CMK (cell line): ENCODE measurements around the gene NRK.
"Not testable (repeated sequence)": the region's sequence is repeated elsewhere in the genome, so short reads cannot be mapped to it uniquely, and the experiment has no call there.

Source experiments
- DNase-seq: peaks from one replicate; pipeline ENCODE4 v3.0.0-alpha.2; 2010; ENCODE audit warnings: low read depth

Gene NRK

GRCh38 chrX:105822138-105823091, at the start of gene NRK:
NRK (plus strand) TSS chrX:105822539; CDS start chrX:105822846, 307 bp downstream.
- no peak for DNase-seq

GRCh38 chrX:105773801-105774200, 48.5 kb upstream of the NRK start:
- no peak for DNase-seq

- no peak for DNase-seq
Measured at GRCh38 chrX:105775679-105776078, 46.7 kb upstream of the NRK start.

GRCh38 chrX:105781804-105782203, 40.5 kb upstream of the NRK start:
- no peak for DNase-seq

GRCh38 chrX:105796877-105797276, 25.5 kb upstream of the NRK start:
- not testable (repeated sequence) for DNase-seq

GRCh38 chrX:105803891-105804290, 18.4 kb upstream of the NRK start:
- no peak for DNase-seq

GRCh38 chrX:105805655-105806054, 16.7 kb upstream of the NRK start:
- not testable (repeated sequence) for DNase-seq

- DNase-seq = no peak
Measured at GRCh38 chrX:105816517-105816916, 5.8 kb upstream of the NRK start.

- no peak for DNase-seq
Measured at GRCh38 chrX:105820247-105820646, 2.1 kb upstream of the NRK start.

- DNase-seq = no peak
Measured at GRCh38 chrX:105821471-105822121, 743 bp upstream of the NRK start.

- DNase-seq = no peak
Measured at GRCh38 chrX:105823092-105823455, 735 bp downstream of the NRK start.

GRCh38 chrX:105829011-105829410, 6.7 kb downstream of the NRK start:
- no peak for DNase-seq

- no peak for DNase-seq
Measured at GRCh38 chrX:105837232-105837631, 14.9 kb downstream of the NRK start.

- no peak for DNase-seq
Measured at GRCh38 chrX:105845631-105846030, 23.3 kb downstream of the NRK start.

- not testable (repeated sequence) for DNase-seq
Measured at GRCh38 chrX:105850100-105850499, 27.8 kb downstream of the NRK start.

- DNase-seq = no peak
Measured at GRCh38 chrX:105865709-105866108, 43.4 kb downstream of the NRK start.

GRCh38 chrX:105869701-105870100, 47.4 kb downstream of the NRK start:
- DNase-seq = no peak

- DNase-seq = no peak
Measured at GRCh38 chrX:105870445-105870844, 48.1 kb downstream of the NRK start.

GRCh38 chrX:105872941-105873340, 50.6 kb downstream of the NRK start:
- no peak for DNase-seq

- DNase-seq = no peak
Measured at GRCh38 chrX:105874790-105875189, 52.5 kb downstream of the NRK start.

GRCh38 chrX:105876658-105877057, 54.3 kb downstream of the NRK start:
- DNase-seq = no peak

- DNase-seq = no peak
Measured at GRCh38 chrX:105880491-105880890, 58.2 kb downstream of the NRK start.

GRCh38 chrX:105882581-105883275, 60.4 kb downstream of the NRK start:
- no peak for DNase-seq
